MCF 10A (cell line): Measurements from ENCODE around the gene PEF1. TPM values are rescaled to one million over a fixed set of nuclear protein-coding genes. Genes with fewer than 3 reads are reported as not detected.

Experiments used
- BruUV-seq: library from RNA; stranded (reverse); fragments of 400-500 nt; replicated peaks from 2 replicates; lab custom pipeline; 2021; lab: Mats Ljungman, UMichigan
- CTCF ChIA-PET: fragments of 300-600 bp; sonication (Branson Sonifier 250); formaldehyde crosslinking; extraction: SDS; loops from one replicate; lab custom pipeline; 2021; ENCODE audit warnings: antibody characterized with exemption, inconsistent platforms; lab: Yijun Ruan, JAX
- POLR2A ChIA-PET: fragments of 300-600, 350-650 bp; sonication (Branson Sonifier 250); formaldehyde crosslinking; extraction: SDS; loops from one replicate; lab custom pipeline; 2020; ENCODE audit warnings: antibody characterized with exemption, inconsistent platforms; lab: Yijun Ruan, JAX
- DNase-seq: peaks from one replicate; pipeline ENCODE4 v3.0.0-alpha.2; 2018; ENCODE audit not compliant: unreplicated experiment
- H3K27ac Mint-ChIP-seq: one replicate; pipeline ENCODE4 v1.8.0; 2022; ENCODE audit warnings: mild to moderate bottlenecking, low read depth, mixed read lengths; ENCODE audit not compliant: unreplicated experiment
- H3K27me3 Mint-ChIP-seq: one replicate; pipeline ENCODE4 v1.8.0; 2022; ENCODE audit warnings: mixed read lengths; ENCODE audit not compliant: insufficient read depth, unreplicated experiment
- H3K36me3 Mint-ChIP-seq: one replicate; pipeline ENCODE4 v1.8.0; 2022; ENCODE audit warnings: mild to moderate bottlenecking, moderate library complexity, mixed read lengths; ENCODE audit not compliant: insufficient read depth, unreplicated experiment
- H3K4me1 Mint-ChIP-seq: one replicate; pipeline ENCODE4 v1.8.0; 2022; ENCODE audit warnings: mixed read lengths; ENCODE audit not compliant: insufficient read depth, unreplicated experiment
- H3K4me3 Mint-ChIP-seq: one replicate; pipeline ENCODE4 v1.8.0; 2022; ENCODE audit warnings: mild to moderate bottlenecking, moderate library complexity, mixed read lengths; ENCODE audit not compliant: unreplicated experiment
- H3K9me3 Mint-ChIP-seq: one replicate; pipeline ENCODE4 v1.8.0; 2022; ENCODE audit warnings: mixed read lengths; ENCODE audit not compliant: unreplicated experiment
- CTCF ChIP-seq: fragments of 200-600 bp; IDR thresholded peaks from one replicate; pipeline ENCODE4 v1.8.0; 2022; ENCODE audit warnings: antibody characterized with exemption, mild to moderate bottlenecking; ENCODE audit not compliant: unreplicated experiment
- intact Hi-C: fragments of 100-400 bp; cut with micrococcal nuclease; formaldehyde crosslinking; loops from 2 replicates; pipeline ENCODE4 v1.14.1; 2022
- total RNA-seq: library from RNA; stranded (reverse); gene quantifications from 2 replicates; pipeline ENCODE4 v1.2.3, GENCODE V29; 2022

The PEF1 gene
- total RNA-seq, 1 experiment from 2014 or later, result 61.1 TPM

- H3K4me1 Mint-ChIP-seq, result peaks cover 18% of the 10 kb centered on the region
- H3K36me3 Mint-ChIP-seq, result peaks cover 18% of the 10 kb centered on the region
- H3K27ac Mint-ChIP-seq, result no peak overlapping the region
- ChIA-PET POLR2A (interaction anchor here (1.0 to 2.5 kb wide), 2 partner anchors 10 to 12 kb away, joined by 3 to 15 read pairs; no protein-coding TSS in a partner anchor), CTCF (interaction anchor here (0.6 to 1.4 kb wide), 2 partner anchors 22 to 664 kb away, joined by 4 read pairs; no protein-coding TSS in a partner anchor)
- intact Hi-C loops, result no loop called here
- TF ChIP-seq CTCF, result no peak
- no peak for DNase-seq
- H3K4me3 Mint-ChIP-seq, result no peak overlapping the region
- H3K27me3 Mint-ChIP-seq, result no peaks in the 10 kb centered on the region
- H3K9me3 Mint-ChIP-seq, result no peaks in the 10 kb centered on the region
- BruUV-seq, result no TSS peak
Measured at GRCh38 chr1:31688233-31688918, 43.7 kb upstream of the PEF1 start.

GRCh38 chr1:31687601-31688000, 42.9 kb upstream of the PEF1 start:
- intact Hi-C loops, result no loop called here
- no peaks in the 10 kb centered on the region for H3K9me3 Mint-ChIP-seq
- no peak for TF ChIP-seq CTCF
- H3K27me3 Mint-ChIP-seq, result no peaks in the 10 kb centered on the region
- H3K36me3 Mint-ChIP-seq, result peaks cover 18% of the 10 kb centered on the region
- ChIA-PET CTCF (interaction anchor here (1.4 kb wide), 1 partner anchor 21 kb away, joined by 4 read pairs; no protein-coding TSS in a partner anchor), POLR2A (no interaction called here)
- no TSS peak for BruUV-seq
- peaks cover 18% of the 10 kb centered on the region for H3K4me1 Mint-ChIP-seq
- DNase-seq, result no peak
- H3K27ac Mint-ChIP-seq, result no peak overlapping the region
- H3K4me3 Mint-ChIP-seq, result no peak overlapping the region

GRCh38 chr1:31685795-31686194, 41.1 kb upstream of the PEF1 start:
- Mint-ChIP-seq H3K27ac (no peak overlapping the region), H3K36me3 (peaks cover 11% of the 10 kb centered on the region), H3K4me3 (no peak overlapping the region), H3K4me1 (peaks cover 18% of the 10 kb centered on the region), H3K27me3 (no peaks in the 10 kb centered on the region), H3K9me3 (no peaks in the 10 kb centered on the region)
- no peak for DNase-seq
- no peak for TF ChIP-seq CTCF
- ChIA-PET CTCF (interaction anchor here (0.9 to 2.1 kb wide), 2 partner anchors 60 to 122 kb away, joined by 4 to 5 read pairs; no protein-coding TSS in a partner anchor), POLR2A (no interaction called here)
- BruUV-seq, result no TSS peak
- intact Hi-C loops, result no loop called here

GRCh38 chr1:31683997-31684396, 39.3 kb upstream of the PEF1 start:
- H3K27ac Mint-ChIP-seq, result no peak overlapping the region

More at GRCh38 chr1:31683997-31684396, 39.3 kb upstream of the PEF1 start:
- no peak overlapping the region for H3K4me3 Mint-ChIP-seq
- peak; percentile 42 for TF ChIP-seq CTCF
- intact Hi-C loops, result no loop called here
- BruUV-seq, result no TSS peak
- H3K4me1 Mint-ChIP-seq, result peaks cover 8% of the 10 kb centered on the region
- no peaks in the 10 kb centered on the region for H3K27me3 Mint-ChIP-seq
- H3K9me3 Mint-ChIP-seq, result no peaks in the 10 kb centered on the region
- peaks cover 13% of the 10 kb centered on the region for H3K36me3 Mint-ChIP-seq
- POLR2A ChIA-PET, result interaction anchor here (0.6 kb wide), 1 partner anchor 18 kb away, joined by 3 read pairs; no protein-coding TSS in a partner anchor
- peak; percentile 32 for DNase-seq
- CTCF ChIA-PET, result no interaction called here
